ENCODE results near the gene GABRG3. TPM values are rescaled to one million over a fixed set of nuclear protein-coding genes. Genes with fewer than 3 reads are reported as not detected.

The GABRG3 gene
- polyA plus RNA-seq, 2 of the 4 experiments (the other 2 are of a cell fraction): 0.08 to 0.18 TPM

DNA sequence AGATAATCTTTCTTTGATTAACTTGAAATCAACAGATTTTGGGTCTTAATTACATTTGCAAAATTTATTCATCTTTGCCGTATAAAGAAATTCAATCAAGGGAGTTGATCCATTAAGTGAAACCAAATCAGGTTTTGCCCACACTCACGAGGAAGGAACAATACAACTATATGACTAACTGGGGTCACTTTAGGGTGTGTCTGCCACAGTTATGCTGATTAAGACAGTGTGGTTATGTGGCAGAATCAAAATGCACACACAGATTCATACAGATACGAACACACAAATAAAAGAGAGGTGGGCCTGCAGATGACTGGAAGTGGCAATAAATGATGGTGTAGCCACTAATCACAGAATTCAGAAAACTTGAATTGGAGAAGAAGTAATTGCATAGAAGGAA is 543.5 kb downstream of the GABRG3 start:
- POLR2A ChIA-PET: no interaction called here
- Histone ChIP-seq H3K4me1 (no peaks in the 10 kb centered on the region), H3K27ac (no peak overlapping the region), H3K4me2 (no peak overlapping the region), H3K4me3 (no peak overlapping the region), H3K9me3 (peaks cover 12% of the 10 kb centered on the region; the same call in 2 of the 3 replicates)
- ATAC-seq (no peak), FAIRE-seq (no peak), DNase-seq (ENCODE audit: low read depth in 1 of 2, low spot score in 1 of 2) (no peak)
- CTCF ChIA-PET: no interaction called here
- TF ChIP-seq, protein P1, sequence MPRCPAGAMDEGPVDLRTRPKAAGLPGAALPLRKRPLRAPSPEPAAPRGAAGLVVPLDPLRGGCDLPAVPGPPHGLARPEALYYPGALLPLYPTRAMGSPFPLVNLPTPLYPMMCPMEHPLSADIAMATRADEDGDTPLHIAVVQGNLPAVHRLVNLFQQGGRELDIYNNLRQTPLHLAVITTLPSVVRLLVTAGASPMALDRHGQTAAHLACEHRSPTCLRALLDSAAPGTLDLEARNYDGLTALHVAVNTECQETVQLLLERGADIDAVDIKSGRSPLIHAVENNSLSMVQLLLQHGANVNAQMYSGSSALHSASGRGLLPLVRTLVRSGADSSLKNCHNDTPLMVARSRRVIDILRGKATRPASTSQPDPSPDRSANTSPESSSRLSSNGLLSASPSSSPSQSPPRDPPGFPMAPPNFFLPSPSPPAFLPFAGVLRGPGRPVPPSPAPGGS (IDR thresholded peaks at IDR 0.05): no peak
- no peak for TF ChIP-seq CHD2 (IDR thresholded peaks at IDR 0.05; ENCODE audit: low read length, partially characterized antibody)
- TF ChIP-seq CBX2 (IDR thresholded peaks at IDR 0.05; ENCODE audit: borderline replicate concordance, low read depth): no peak
- TF ChIP-seq, protein P2, sequence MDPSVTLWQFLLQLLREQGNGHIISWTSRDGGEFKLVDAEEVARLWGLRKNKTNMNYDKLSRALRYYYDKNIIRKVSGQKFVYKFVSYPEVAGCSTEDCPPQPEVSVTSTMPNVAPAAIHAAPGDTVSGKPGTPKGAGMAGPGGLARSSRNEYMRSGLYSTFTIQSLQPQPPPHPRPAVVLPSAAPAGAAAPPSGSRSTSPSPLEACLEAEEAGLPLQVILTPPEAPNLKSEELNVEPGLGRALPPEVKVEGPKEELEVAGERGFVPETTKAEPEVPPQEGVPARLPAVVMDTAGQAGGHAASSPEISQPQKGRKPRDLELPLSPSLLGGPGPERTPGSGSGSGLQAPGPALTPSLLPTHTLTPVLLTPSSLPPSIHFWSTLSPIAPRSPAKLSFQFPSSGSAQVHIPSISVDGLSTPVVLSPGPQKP (IDR thresholded peaks at IDR 0.05; ENCODE audit: low read depth, low read length): no peak
- TF ChIP-seq, protein P3, sequence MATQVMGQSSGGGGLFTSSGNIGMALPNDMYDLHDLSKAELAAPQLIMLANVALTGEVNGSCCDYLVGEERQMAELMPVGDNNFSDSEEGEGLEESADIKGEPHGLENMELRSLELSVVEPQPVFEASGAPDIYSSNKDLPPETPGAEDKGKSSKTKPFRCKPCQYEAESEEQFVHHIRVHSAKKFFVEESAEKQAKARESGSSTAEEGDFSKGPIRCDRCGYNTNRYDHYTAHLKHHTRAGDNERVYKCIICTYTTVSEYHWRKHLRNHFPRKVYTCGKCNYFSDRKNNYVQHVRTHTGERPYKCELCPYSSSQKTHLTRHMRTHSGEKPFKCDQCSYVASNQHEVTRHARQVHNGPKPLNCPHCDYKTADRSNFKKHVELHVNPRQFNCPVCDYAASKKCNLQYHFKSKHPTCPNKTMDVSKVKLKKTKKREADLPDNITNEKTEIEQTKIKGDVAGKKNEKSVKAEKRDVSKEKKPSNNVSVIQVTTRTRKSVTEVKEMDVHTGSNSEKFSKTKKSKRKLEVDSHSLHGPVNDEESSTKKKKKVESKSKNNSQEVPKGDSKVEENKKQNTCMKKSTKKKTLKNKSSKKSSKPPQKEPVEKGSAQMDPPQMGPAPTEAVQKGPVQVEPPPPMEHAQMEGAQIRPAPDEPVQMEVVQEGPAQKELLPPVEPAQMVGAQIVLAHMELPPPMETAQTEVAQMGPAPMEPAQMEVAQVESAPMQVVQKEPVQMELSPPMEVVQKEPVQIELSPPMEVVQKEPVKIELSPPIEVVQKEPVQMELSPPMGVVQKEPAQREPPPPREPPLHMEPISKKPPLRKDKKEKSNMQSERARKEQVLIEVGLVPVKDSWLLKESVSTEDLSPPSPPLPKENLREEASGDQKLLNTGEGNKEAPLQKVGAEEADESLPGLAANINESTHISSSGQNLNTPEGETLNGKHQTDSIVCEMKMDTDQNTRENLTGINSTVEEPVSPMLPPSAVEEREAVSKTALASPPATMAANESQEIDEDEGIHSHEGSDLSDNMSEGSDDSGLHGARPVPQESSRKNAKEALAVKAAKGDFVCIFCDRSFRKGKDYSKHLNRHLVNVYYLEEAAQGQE (IDR thresholded peaks at IDR 0.05): no peak
- no peak for TF ChIP-seq RFX5 (IDR thresholded peaks at IDR 0.05)
- no peak for TF ChIP-seq JUN (IDR thresholded peaks at IDR 0.05)
- TF ChIP-seq, protein P4, sequence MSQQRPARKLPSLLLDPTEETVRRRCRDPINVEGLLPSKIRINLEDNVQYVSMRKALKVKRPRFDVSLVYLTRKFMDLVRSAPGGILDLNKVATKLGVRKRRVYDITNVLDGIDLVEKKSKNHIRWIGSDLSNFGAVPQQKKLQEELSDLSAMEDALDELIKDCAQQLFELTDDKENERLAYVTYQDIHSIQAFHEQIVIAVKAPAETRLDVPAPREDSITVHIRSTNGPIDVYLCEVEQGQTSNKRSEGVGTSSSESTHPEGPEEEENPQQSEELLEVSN (IDR thresholded peaks at IDR 0.05; ENCODE audit: borderline replicate concordance, low read depth): no peak
- TF ChIP-seq, protein P5, sequence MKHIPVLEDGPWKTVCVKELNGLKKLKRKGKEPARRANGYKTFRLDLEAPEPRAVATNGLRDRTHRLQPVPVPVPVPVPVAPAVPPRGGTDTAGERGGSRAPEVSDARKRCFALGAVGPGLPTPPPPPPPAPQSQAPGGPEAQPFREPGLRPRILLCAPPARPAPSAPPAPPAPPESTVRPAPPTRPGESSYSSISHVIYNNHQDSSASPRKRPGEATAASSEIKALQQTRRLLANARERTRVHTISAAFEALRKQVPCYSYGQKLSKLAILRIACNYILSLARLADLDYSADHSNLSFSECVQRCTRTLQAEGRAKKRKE (CRISPR knock-in tag; IDR thresholded peaks at IDR 0.05; ENCODE audit: low read depth): no peak
- no peak for TF ChIP-seq KDM1A (IDR thresholded peaks at IDR 0.05; ENCODE audit: low read depth)
- TF ChIP-seq ESRRA (IDR thresholded peaks at IDR 0.05; ENCODE audit: borderline replicate concordance, low read length): no peak
- no peak for TF ChIP-seq EHMT2 (IDR thresholded peaks at IDR 0.05; ENCODE audit: low read depth)
- TF ChIP-seq FOXS1 (CRISPR knock-in tag; IDR thresholded peaks at IDR 0.05): no peak
- no peak for TF ChIP-seq SREBF2 (IDR thresholded peaks at IDR 0.05)
- TF ChIP-seq ZSCAN20 (CRISPR knock-in tag; IDR thresholded peaks at IDR 0.05): no peak
- no peak for TF ChIP-seq ZNF302 (CRISPR knock-in tag; IDR thresholded peaks at IDR 0.05)
- TF ChIP-seq POLR2A (IDR thresholded peaks at IDR 0.05; ENCODE audit: low read length): no peak
- WGBS (ENCODE audit: missing lambda C conversion rate): 28% methylated on average over 3 of the region's 3 CpGs

DNA sequence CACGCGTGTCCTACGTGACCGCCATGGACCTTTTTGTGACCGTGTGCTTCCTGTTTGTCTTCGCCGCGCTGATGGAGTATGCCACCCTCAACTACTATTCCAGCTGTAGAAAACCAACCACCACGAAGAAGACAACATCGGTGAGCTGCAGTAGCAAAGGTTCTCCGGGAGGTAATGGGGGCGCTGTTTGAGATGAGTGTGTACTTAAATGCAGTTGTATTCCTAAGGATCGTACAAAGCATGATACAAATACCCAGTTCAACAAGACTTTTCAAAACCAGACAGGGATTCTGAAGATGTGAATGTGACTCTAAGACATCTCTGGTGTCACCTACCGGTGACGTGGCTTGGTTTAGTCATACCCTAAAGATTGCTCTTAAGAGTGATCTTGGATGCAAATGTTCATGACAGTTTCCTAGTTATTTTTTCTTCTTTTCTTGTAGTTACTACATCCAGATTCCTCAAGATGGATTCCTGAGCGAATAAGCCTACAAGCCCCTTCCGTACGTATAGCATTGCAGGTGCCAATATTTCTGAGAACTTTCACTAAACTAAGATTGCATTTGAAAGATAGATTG is 556.6 kb downstream of the GABRG3 start:
- DNase-seq (ENCODE audit: low read depth in 1 of 2, low spot score in 1 of 2) (peak in 1 of 2 experiments; percentile 37), ATAC-seq (peak in 1 of 2 experiments; percentile 40; a peak in 1 of 6 replicates), FAIRE-seq (no peak)
- ChIA-PET CTCF (no interaction called here), POLR2A (no interaction called here)
- Histone ChIP-seq H3K27ac (no peak overlapping the region), H3K4me3 (no peak overlapping the region), H3K4me2 (no peak overlapping the region), H3K4me1 (no peaks in the 10 kb centered on the region), H3K9me3 (peaks cover 8% of the 10 kb centered on the region; the same call in 1 of the 3 replicates)
- TF ChIP-seq, protein P6, sequence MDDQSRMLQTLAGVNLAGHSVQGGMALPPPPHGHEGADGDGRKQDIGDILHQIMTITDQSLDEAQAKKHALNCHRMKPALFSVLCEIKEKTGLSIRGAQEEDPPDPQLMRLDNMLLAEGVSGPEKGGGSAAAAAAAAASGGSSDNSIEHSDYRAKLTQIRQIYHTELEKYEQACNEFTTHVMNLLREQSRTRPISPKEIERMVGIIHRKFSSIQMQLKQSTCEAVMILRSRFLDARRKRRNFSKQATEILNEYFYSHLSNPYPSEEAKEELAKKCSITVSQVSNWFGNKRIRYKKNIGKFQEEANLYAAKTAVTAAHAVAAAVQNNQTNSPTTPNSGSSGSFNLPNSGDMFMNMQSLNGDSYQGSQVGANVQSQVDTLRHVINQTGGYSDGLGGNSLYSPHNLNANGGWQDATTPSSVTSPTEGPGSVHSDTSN (IDR thresholded peaks at IDR 0.05): no peak
- TF ChIP-seq, protein P7, sequence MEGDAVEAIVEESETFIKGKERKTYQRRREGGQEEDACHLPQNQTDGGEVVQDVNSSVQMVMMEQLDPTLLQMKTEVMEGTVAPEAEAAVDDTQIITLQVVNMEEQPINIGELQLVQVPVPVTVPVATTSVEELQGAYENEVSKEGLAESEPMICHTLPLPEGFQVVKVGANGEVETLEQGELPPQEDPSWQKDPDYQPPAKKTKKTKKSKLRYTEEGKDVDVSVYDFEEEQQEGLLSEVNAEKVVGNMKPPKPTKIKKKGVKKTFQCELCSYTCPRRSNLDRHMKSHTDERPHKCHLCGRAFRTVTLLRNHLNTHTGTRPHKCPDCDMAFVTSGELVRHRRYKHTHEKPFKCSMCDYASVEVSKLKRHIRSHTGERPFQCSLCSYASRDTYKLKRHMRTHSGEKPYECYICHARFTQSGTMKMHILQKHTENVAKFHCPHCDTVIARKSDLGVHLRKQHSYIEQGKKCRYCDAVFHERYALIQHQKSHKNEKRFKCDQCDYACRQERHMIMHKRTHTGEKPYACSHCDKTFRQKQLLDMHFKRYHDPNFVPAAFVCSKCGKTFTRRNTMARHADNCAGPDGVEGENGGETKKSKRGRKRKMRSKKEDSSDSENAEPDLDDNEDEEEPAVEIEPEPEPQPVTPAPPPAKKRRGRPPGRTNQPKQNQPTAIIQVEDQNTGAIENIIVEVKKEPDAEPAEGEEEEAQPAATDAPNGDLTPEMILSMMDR (IDR thresholded peaks at IDR 0.05): peak; percentile 25; the same call in 2 of the 3 replicates
- WGBS (ENCODE audit: missing lambda C conversion rate): 59% methylated on average over 18 of the region's 18 CpGs
